Prostate gland (tissue), 2 donors: ENCODE measurements around the gene PRKG2.

Experiments
- CTCF ChIP-seq, 4 experiments: fragments of 200-600 bp in 2 of 4; fragments of 450-650 bp in 2 of 4; sonication (generic) in 2 of 4; IDR thresholded peaks; 1 replicate in 3 of 4; 2 replicates in 1 of 4; pipeline ENCODE4 v1.5.1; 2016 to 2019; ENCODE audit warnings: antibody characterized with exemption in 4 of 4, mild to moderate bottlenecking in 2 of 4, moderate library complexity in 2 of 4
- POLR2A ChIP-seq: fragments of 450-650 bp; IDR thresholded peaks from one replicate; pipeline ENCODE4 v1.6.1; 2016; ENCODE audit warnings: antibody characterized with exemption, mild to moderate bottlenecking

GRCh38 chr4:81198609-81199008 is 16.4 kb downstream of the PRKG2 start:
- no peak for TF ChIP-seq CTCF (IDR thresholded peaks at IDR 0.05)
- TF ChIP-seq POLR2A, result no peak
